ENCODE data around the gene KCNQ5. TPM values are rescaled to one million over a fixed set of nuclear protein-coding genes. Genes with fewer than 3 reads are reported as not detected.

Gene KCNQ5
- total RNA-seq, 3 donors from 2014 or later (not counting 1 experiment from before 2014, with no cell fraction given), result 8.2 to 9.7 (median 8.7) TPM

GRCh38 chr6:72724545-72724944 is 102.7 kb downstream of the KCNQ5 start:
- TF ChIP-seq, protein P1, sequence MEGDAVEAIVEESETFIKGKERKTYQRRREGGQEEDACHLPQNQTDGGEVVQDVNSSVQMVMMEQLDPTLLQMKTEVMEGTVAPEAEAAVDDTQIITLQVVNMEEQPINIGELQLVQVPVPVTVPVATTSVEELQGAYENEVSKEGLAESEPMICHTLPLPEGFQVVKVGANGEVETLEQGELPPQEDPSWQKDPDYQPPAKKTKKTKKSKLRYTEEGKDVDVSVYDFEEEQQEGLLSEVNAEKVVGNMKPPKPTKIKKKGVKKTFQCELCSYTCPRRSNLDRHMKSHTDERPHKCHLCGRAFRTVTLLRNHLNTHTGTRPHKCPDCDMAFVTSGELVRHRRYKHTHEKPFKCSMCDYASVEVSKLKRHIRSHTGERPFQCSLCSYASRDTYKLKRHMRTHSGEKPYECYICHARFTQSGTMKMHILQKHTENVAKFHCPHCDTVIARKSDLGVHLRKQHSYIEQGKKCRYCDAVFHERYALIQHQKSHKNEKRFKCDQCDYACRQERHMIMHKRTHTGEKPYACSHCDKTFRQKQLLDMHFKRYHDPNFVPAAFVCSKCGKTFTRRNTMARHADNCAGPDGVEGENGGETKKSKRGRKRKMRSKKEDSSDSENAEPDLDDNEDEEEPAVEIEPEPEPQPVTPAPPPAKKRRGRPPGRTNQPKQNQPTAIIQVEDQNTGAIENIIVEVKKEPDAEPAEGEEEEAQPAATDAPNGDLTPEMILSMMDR (IDR thresholded peaks at IDR 0.05), result no peak

GRCh38 chr6:72728706-72729343 is 107.0 kb downstream of the KCNQ5 start:
- DNase-seq, result no peak
- 43% methylated on average over 2 of the region's 3 CpGs for WGBS (ENCODE audit: insufficient coverage)
- intact Hi-C loops (cut with micrococcal nuclease), result no loop called here

More at GRCh38 chr6:72724545-72724944, 102.7 kb downstream of the KCNQ5 start:
- Histone ChIP-seq H3K27me3 (ENCODE audit: control insufficient read depth, insufficient read depth, low read length) (no peaks in the 10 kb centered on the region), H3K27ac (ENCODE audit: low read length) (no peak overlapping the region), H3K9me3 (ENCODE audit: control insufficient read depth, insufficient read depth, low read length) (no peaks in the 10 kb centered on the region), H3K36me3 (ENCODE audit: control insufficient read depth, insufficient read depth, low read length) (no peaks in the 10 kb centered on the region), H3K4me1 (ENCODE audit: control insufficient read depth, insufficient read depth, low read length) (no peaks in the 10 kb centered on the region), H3K4me3 (ENCODE audit: low read length) (no peak overlapping the region)
- Mint-ChIP-seq H3K36me3 (no peaks in the 10 kb centered on the region), H3K4me3 (no peak overlapping the region), H3K4me1 (peaks cover 15% of the 10 kb centered on the region in 2 donors), H3K9me3 (no peaks in the 10 kb centered on the region), H3K27me3 (ENCODE audit: low read depth in 2 of 2) (no peaks in the 10 kb centered on the region), H3K27ac (no peak overlapping the region)
- WGBS (ENCODE audit: insufficient coverage), result 44% methylated on average over 2 of the region's 2 CpGs
- DNase-seq (no peak), ATAC-seq (no peak)
- intact Hi-C loops (cut with micrococcal nuclease), result no loop called here

GRCh38 chr6:72733045-72733444 is 111.2 kb downstream of the KCNQ5 start:
- Mint-ChIP-seq H3K4me1 (no peaks in the 10 kb centered on the region), H3K4me3 (no peak overlapping the region), H3K27ac (no peak overlapping the region), H3K27me3 (ENCODE audit: low read depth in 2 of 2) (no peaks in the 10 kb centered on the region), H3K9me3 (no peaks in the 10 kb centered on the region), H3K36me3 (no peaks in the 10 kb centered on the region)
- DNase-seq (no peak), ATAC-seq (no peak)
- Histone ChIP-seq H3K4me3 (ENCODE audit: low read length) (no peak overlapping the region), H3K9me3 (ENCODE audit: control insufficient read depth, insufficient read depth, low read length) (no peaks in the 10 kb centered on the region), H3K36me3 (ENCODE audit: control insufficient read depth, insufficient read depth, low read length) (no peaks in the 10 kb centered on the region), H3K27ac (ENCODE audit: low read length) (no peak overlapping the region), H3K27me3 (ENCODE audit: control insufficient read depth, insufficient read depth, low read length) (no peaks in the 10 kb centered on the region), H3K4me1 (ENCODE audit: control insufficient read depth, insufficient read depth, low read length) (no peaks in the 10 kb centered on the region)
- TF ChIP-seq, protein P1 (IDR thresholded peaks at IDR 0.05), result no peak
- intact Hi-C loops (cut with micrococcal nuclease), result no loop called here
- WGBS (ENCODE audit: insufficient coverage), result 84% methylated on average over 2 of the region's 2 CpGs

More at GRCh38 chr6:72728706-72729343, 107.0 kb downstream of the KCNQ5 start:
- Histone ChIP-seq H3K4me1 (ENCODE audit: control insufficient read depth, insufficient read depth, low read length) (no peaks in the 10 kb centered on the region), H3K9me3 (ENCODE audit: control insufficient read depth, insufficient read depth, low read length) (no peaks in the 10 kb centered on the region), H3K27ac (ENCODE audit: low read length) (no peak overlapping the region), H3K27me3 (ENCODE audit: control insufficient read depth, insufficient read depth, low read length) (no peaks in the 10 kb centered on the region), H3K4me3 (ENCODE audit: low read length) (no peak overlapping the region), H3K36me3 (ENCODE audit: control insufficient read depth, insufficient read depth, low read length) (no peaks in the 10 kb centered on the region)
- H3K36me3 Mint-ChIP-seq, result no peaks in the 10 kb centered on the region
- H3K9me3 Mint-ChIP-seq, result no peaks in the 10 kb centered on the region
- H3K27ac Mint-ChIP-seq, result no peak overlapping the region
- no peaks in the 10 kb centered on the region for H3K27me3 Mint-ChIP-seq (ENCODE audit: low read depth in 2 of 2)
- TF ChIP-seq, protein P1 (IDR thresholded peaks at IDR 0.05), result no peak
- H3K4me3 Mint-ChIP-seq, result no peak overlapping the region
- H3K4me1 Mint-ChIP-seq, result peaks cover 6% of the 10 kb centered on the region in 2 donors
- no peak for ATAC-seq

- Mint-ChIP-seq H3K4me3 (no peak overlapping the region), H3K9me3 (no peaks in the 10 kb centered on the region), H3K4me1 (peaks cover 42 to 43% of the 10 kb centered on the region in 2 donors), H3K36me3 (no peaks in the 10 kb centered on the region), H3K27ac (peak overlapping the region in 1 of 2 donors; percentile 74), H3K27me3 (ENCODE audit: low read depth in 2 of 2) (no peaks in the 10 kb centered on the region)
- no peaks in the 10 kb centered on the region for H3K27me3 ChIP-seq (ENCODE audit: control insufficient read depth, insufficient read depth, low read length)
- H3K36me3 ChIP-seq (ENCODE audit: control insufficient read depth, insufficient read depth, low read length), result no peaks in the 10 kb centered on the region
- peaks cover 13% of the 10 kb centered on the region for H3K4me1 ChIP-seq (ENCODE audit: control insufficient read depth, insufficient read depth, low read length)
- no peak overlapping the region for H3K4me3 ChIP-seq (ENCODE audit: low read length)
- 95% methylated on average over 3 of the region's 4 CpGs for WGBS (ENCODE audit: insufficient coverage)
- intact Hi-C loops (cut with micrococcal nuclease), result no loop called here
- DNase-seq, result no peak
- H3K27ac ChIP-seq (ENCODE audit: low read length), result no peak overlapping the region
- H3K9me3 ChIP-seq (ENCODE audit: control insufficient read depth, insufficient read depth, low read length), result no peaks in the 10 kb centered on the region
- TF ChIP-seq, protein P1 (IDR thresholded peaks at IDR 0.05), result no peak
- no peak for ATAC-seq
Measured at GRCh38 chr6:72738091-72738490, 116.2 kb downstream of the KCNQ5 start.
